ENCODE results near the gene PROM1. TPM values are rescaled to one million over a fixed set of nuclear protein-coding genes. Genes with fewer than 3 reads are reported as not detected.

PROM1 gene
- total RNA-seq = not detected

GRCh38 chr4:16083241-16084191, at the start of gene PROM1:
Gene PROM1, minus strand, starts transcription at chr4:16084023. Its CDS starts 8,117 bp downstream, at chr4:16075906.
- CTCF ChIA-PET = no interaction called here
- no peak within 1 kb of the TSS for H3K27ac Mint-ChIP-seq
- peaks cover 1% of the 10 kb centered on the region for H3K36me3 Mint-ChIP-seq
- H3K9me3 Mint-ChIP-seq (ENCODE audit: low read depth) = no peaks in the 10 kb centered on the region
- ATAC-seq (peak; percentile 36), DNase-seq (no peak)
- H3K4me1 Mint-ChIP-seq = peaks cover 10% of the 10 kb centered on the region
- H3K4me3 Mint-ChIP-seq = peak within 1 kb of the TSS; percentile 41
- peaks cover 85% of the 10 kb centered on the region for H3K27me3 Mint-ChIP-seq

GRCh38 chr4:16133406-16133805, 49.6 kb upstream of the PROM1 start:
- Mint-ChIP-seq H3K9me3 (ENCODE audit: low read depth) (no peaks in the 10 kb centered on the region), H3K4me1 (no peaks in the 10 kb centered on the region), H3K4me3 (no peak overlapping the region), H3K27me3 (peaks cover 2% of the 10 kb centered on the region), H3K36me3 (no peaks in the 10 kb centered on the region), H3K27ac (no peak overlapping the region)
- CTCF ChIA-PET = no interaction called here
- DNase-seq = no peak
- ATAC-seq = no peak

GRCh38 chr4:16131293-16131692, 47.5 kb upstream of the PROM1 start:
- H3K4me1 Mint-ChIP-seq = no peaks in the 10 kb centered on the region
- no peaks in the 10 kb centered on the region for H3K36me3 Mint-ChIP-seq
- CTCF ChIA-PET = no interaction called here
- H3K9me3 Mint-ChIP-seq (ENCODE audit: low read depth) = no peaks in the 10 kb centered on the region
- H3K27ac Mint-ChIP-seq = no peak overlapping the region
- H3K4me3 Mint-ChIP-seq = no peak overlapping the region
- peaks cover 6% of the 10 kb centered on the region for H3K27me3 Mint-ChIP-seq
- no peak for ATAC-seq
- no peak for DNase-seq

GRCh38 chr4:16129336-16129735, 45.5 kb upstream of the PROM1 start:
- no peak for DNase-seq
- no peak overlapping the region for H3K27ac Mint-ChIP-seq
- peaks cover 6% of the 10 kb centered on the region for H3K27me3 Mint-ChIP-seq
- no peaks in the 10 kb centered on the region for H3K9me3 Mint-ChIP-seq (ENCODE audit: low read depth)
- no peaks in the 10 kb centered on the region for H3K4me1 Mint-ChIP-seq
- CTCF ChIA-PET = interaction anchor here (1.1 kb wide), 1 partner anchor 104 kb away, joined by 3 read pairs; no protein-coding TSS in a partner anchor
- H3K36me3 Mint-ChIP-seq = no peaks in the 10 kb centered on the region
- H3K4me3 Mint-ChIP-seq = no peak overlapping the region
- ATAC-seq = no peak

- DNase-seq = no peak
- Mint-ChIP-seq H3K36me3 (no peaks in the 10 kb centered on the region), H3K4me1 (peaks cover 10% of the 10 kb centered on the region), H3K27ac (no peak overlapping the region), H3K4me3 (no peak overlapping the region), H3K27me3 (peaks cover 6% of the 10 kb centered on the region), H3K9me3 (ENCODE audit: low read depth) (no peaks in the 10 kb centered on the region)
- CTCF ChIA-PET = interaction anchor here (1.1 kb wide), 1 partner anchor 41 kb away, joined by 3 read pairs; no protein-coding TSS in a partner anchor
- ATAC-seq = no peak
Observed at GRCh38 chr4:16126714-16127113, 42.9 kb upstream of the PROM1 start.

- H3K4me3 Mint-ChIP-seq = no peak overlapping the region
- no peak overlapping the region for H3K27ac Mint-ChIP-seq
- H3K9me3 Mint-ChIP-seq (ENCODE audit: low read depth) = no peaks in the 10 kb centered on the region
- CTCF ChIA-PET = no interaction called here
- peaks cover 10% of the 10 kb centered on the region for H3K4me1 Mint-ChIP-seq
- no peaks in the 10 kb centered on the region for H3K36me3 Mint-ChIP-seq
- DNase-seq = no peak
- peaks cover 4% of the 10 kb centered on the region for H3K27me3 Mint-ChIP-seq
- no peak for ATAC-seq
Observed at GRCh38 chr4:16125571-16126445, 42.0 kb upstream of the PROM1 start.

- Mint-ChIP-seq H3K27me3 (peaks cover 12% of the 10 kb centered on the region), H3K36me3 (no peaks in the 10 kb centered on the region), H3K4me3 (no peak overlapping the region), H3K9me3 (ENCODE audit: low read depth) (no peaks in the 10 kb centered on the region), H3K4me1 (peaks cover 10% of the 10 kb centered on the region), H3K27ac (no peak overlapping the region)
- CTCF ChIA-PET = no interaction called here
- no peak for DNase-seq
- no peak for ATAC-seq
Observed at GRCh38 chr4:16124232-16124631, 40.4 kb upstream of the PROM1 start.

GRCh38 chr4:16123356-16124084, 39.7 kb upstream of the PROM1 start:
- Mint-ChIP-seq H3K4me1 (peaks cover 10% of the 10 kb centered on the region), H3K4me3 (no peak overlapping the region), H3K27ac (no peak overlapping the region), H3K27me3 (peaks cover 12% of the 10 kb centered on the region), H3K9me3 (ENCODE audit: low read depth) (no peaks in the 10 kb centered on the region), H3K36me3 (no peaks in the 10 kb centered on the region)
- DNase-seq = no peak
- CTCF ChIA-PET = no interaction called here
- ATAC-seq = no peak

- Mint-ChIP-seq H3K9me3 (ENCODE audit: low read depth) (no peaks in the 10 kb centered on the region), H3K36me3 (no peaks in the 10 kb centered on the region), H3K4me1 (peaks cover 10% of the 10 kb centered on the region), H3K27me3 (peaks cover 10% of the 10 kb centered on the region), H3K27ac (no peak overlapping the region), H3K4me3 (no peak overlapping the region)
- ATAC-seq (peak; percentile 33), DNase-seq (no peak)
- CTCF ChIA-PET = no interaction called here
Observed at GRCh38 chr4:16122784-16123183, 39.0 kb upstream of the PROM1 start.

- CTCF ChIA-PET = no interaction called here
- no peak overlapping the region for H3K27ac Mint-ChIP-seq
- H3K9me3 Mint-ChIP-seq (ENCODE audit: low read depth) = no peaks in the 10 kb centered on the region
- no peaks in the 10 kb centered on the region for H3K36me3 Mint-ChIP-seq
- DNase-seq (no peak), ATAC-seq (no peak)
- peaks cover 8% of the 10 kb centered on the region for H3K27me3 Mint-ChIP-seq
- H3K4me3 Mint-ChIP-seq = no peak overlapping the region
- H3K4me1 Mint-ChIP-seq = peaks cover 10% of the 10 kb centered on the region
Observed at GRCh38 chr4:16122308-16122711, 38.5 kb upstream of the PROM1 start.

- Mint-ChIP-seq H3K36me3 (no peaks in the 10 kb centered on the region), H3K4me1 (peaks cover 10% of the 10 kb centered on the region), H3K4me3 (no peak overlapping the region), H3K9me3 (ENCODE audit: low read depth) (no peaks in the 10 kb centered on the region), H3K27ac (no peak overlapping the region), H3K27me3 (peaks cover 11% of the 10 kb centered on the region)
- CTCF ChIA-PET = no interaction called here
- ATAC-seq (no peak), DNase-seq (no peak)
Observed at GRCh38 chr4:16120720-16121119, 36.9 kb upstream of the PROM1 start.

- ATAC-seq (no peak), DNase-seq (no peak)
- H3K27ac Mint-ChIP-seq = no peak overlapping the region
- H3K27me3 Mint-ChIP-seq = peaks cover 12% of the 10 kb centered on the region
- peaks cover 10% of the 10 kb centered on the region for H3K4me1 Mint-ChIP-seq
- CTCF ChIA-PET = no interaction called here
- H3K4me3 Mint-ChIP-seq = no peak overlapping the region
- H3K9me3 Mint-ChIP-seq (ENCODE audit: low read depth) = no peaks in the 10 kb centered on the region
- H3K36me3 Mint-ChIP-seq = no peaks in the 10 kb centered on the region
Observed at GRCh38 chr4:16119981-16120380, 36.2 kb upstream of the PROM1 start.

GRCh38 chr4:16118090-16118489, 34.3 kb upstream of the PROM1 start:
- H3K4me1 Mint-ChIP-seq = peaks cover 9% of the 10 kb centered on the region
- no peaks in the 10 kb centered on the region for H3K9me3 Mint-ChIP-seq (ENCODE audit: low read depth)
- ATAC-seq (no peak), DNase-seq (no peak)
- H3K36me3 Mint-ChIP-seq = no peaks in the 10 kb centered on the region
- H3K4me3 Mint-ChIP-seq = no peak overlapping the region
- CTCF ChIA-PET = no interaction called here
- no peak overlapping the region for H3K27ac Mint-ChIP-seq
- H3K27me3 Mint-ChIP-seq = peaks cover 18% of the 10 kb centered on the region

Data from activated CD8-positive, alpha-beta memory T cell treated with anti-CD3 and anti-CD28 coated beads, Interleukin-2, amount 10 ng/mL, durations not matched to agents 7 days and 5 days (primary cell).